Muscle of arm (tissue), 12 donors: ENCODE data around the gene NEK6. TPM values are rescaled to one million over a fixed set of nuclear protein-coding genes. Genes with fewer than 3 reads are reported as not detected.

Experiments used
- DNase-seq: peaks from one replicate; pipeline ENCODE4 v3.0.0-alpha.2; 2013
- polyA plus RNA-seq, 12 donors: library from polyadenylated mRNA; unstranded; fragments of 120-200 nt; gene quantifications; one replicate each; pipeline ENCODE4 v1.2.1, GENCODE V29; 2013; ENCODE audit not compliant: insufficient read length in 12 of 12

Gene NEK6
- polyA plus RNA-seq, 12 donors: 29.2 to 47.2 (median 37.5) TPM; not detected in 1

DNA sequence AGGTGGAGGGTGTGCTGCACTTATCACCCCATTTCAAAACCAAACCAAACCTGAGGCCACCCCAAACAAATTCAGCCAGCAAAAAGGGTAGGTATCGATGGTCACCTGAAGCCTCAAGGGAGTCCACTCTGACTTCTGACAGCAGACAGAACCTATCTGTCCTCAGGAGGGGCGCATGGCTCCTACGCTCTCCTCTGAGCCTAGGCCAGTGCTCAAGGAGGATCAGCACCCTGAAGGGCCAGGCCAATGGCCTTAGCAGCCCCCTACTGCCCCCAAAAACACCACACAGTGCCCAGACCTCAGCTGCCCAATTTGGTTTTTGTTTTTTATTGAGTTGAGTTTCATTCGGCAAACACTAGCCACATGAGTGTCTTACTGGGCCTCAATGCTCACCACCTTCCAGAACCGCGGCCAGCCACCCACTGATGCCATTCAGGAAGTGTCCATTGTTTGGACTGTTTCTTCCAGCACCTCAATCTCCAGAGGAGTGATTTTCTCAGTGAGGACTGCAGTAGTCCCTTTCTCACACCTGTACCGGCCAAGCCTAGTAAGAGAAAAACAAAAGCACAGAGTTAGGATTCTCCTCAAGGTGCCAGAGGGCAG, 95.5 kb downstream of the NEK6 start:
- DNase-seq: no peak

DNA sequence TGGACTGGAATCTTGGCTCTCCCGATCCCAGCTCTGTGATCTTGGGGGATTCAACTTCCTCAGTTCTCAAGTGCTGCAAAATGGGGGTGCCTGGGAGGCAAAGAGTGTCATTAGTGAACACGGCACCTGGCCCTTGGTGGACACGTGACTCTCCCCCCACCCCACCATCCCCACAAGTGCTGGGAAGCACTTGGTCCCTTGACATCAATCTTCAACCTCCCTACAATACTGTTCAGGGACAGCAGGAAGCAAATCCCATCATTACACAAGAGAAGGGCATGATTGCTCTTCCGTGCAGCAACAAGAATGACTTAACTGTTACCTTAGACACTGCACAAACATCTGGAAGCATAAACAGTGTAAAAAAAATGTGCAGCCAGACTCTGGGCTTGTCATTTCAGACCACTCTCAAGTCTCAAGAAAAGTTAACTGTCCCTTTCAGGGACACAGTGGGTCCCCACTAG, 96.1 kb downstream of the NEK6 start:
- DNase-seq: no peak

DNA sequence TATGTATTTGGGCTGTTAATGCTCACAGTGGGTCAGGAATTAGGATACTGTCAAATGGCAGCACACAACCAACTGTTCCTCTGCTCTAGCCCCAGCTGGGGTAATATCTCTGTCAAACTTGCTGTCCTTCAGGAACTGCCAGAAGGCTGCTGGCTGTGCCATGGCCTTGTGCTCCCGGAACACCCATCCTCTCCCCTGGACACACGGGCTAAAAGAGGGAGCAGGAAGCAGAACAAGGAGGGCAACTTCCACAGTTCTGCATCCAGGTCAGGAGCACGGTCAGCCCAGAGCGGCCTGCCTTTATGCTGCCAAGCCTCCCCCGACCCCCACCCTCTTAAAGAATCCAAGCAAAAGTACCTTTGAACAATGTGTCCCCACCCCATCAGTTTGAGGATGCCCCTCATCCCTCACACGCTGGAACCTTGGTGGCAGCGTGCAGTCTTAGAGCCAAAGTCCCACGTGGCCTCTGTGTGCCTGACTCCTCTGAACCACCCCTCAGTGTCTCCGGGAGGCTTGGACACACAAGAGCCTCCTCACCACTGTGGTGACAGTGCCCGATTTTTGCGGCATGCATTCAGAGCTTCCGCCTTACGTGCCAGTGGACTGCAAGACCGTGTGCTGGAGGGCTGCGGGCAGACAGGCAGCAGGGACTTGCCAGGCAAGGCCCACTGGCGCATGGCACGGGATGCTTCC, 96.7 kb downstream of the NEK6 start:
- DNase-seq: no peak

DNA sequence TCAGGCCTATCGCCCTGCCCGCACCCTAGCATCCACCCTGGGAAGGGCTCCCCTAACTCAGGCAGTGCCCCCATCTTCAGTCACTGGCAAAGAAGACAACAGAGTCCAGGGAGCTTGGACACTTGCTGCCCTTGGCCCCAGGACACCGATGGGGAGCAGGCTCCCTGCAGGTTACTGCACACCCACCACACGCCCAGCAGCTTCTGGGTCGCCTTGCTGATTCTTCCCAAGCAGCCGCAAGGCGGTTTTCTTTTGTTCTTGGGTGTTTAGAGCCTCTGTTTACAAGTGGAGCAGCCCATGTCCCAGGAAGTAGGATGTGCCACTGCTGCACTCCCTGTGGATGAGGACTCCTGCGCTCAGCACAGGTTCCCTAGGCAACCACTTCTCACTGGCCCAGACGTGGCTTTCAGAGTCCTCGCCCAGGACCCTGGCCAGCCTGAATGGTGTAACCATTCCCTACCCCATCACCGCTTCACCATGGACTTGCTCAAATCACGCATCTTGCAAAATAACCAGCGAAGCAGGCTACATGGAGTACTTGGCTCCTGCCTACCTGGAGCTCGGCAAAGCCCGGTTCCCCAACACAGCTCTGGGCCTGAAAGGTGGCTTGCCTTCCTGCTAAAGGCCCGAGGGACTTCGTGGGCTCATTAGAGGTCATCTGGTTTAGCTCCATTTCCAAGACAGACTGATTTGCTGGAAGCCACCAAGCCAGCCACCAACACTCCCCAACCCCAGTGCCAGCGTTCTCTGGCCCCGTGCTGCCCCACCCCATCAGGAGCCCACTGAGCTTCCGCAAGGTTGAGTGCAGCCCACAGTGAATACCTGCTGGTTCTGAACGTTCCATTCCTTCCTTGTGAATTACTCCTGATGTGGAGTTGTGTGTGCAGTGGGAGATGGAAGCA, 97.5 kb downstream of the NEK6 start:
- no peak for DNase-seq

DNA sequence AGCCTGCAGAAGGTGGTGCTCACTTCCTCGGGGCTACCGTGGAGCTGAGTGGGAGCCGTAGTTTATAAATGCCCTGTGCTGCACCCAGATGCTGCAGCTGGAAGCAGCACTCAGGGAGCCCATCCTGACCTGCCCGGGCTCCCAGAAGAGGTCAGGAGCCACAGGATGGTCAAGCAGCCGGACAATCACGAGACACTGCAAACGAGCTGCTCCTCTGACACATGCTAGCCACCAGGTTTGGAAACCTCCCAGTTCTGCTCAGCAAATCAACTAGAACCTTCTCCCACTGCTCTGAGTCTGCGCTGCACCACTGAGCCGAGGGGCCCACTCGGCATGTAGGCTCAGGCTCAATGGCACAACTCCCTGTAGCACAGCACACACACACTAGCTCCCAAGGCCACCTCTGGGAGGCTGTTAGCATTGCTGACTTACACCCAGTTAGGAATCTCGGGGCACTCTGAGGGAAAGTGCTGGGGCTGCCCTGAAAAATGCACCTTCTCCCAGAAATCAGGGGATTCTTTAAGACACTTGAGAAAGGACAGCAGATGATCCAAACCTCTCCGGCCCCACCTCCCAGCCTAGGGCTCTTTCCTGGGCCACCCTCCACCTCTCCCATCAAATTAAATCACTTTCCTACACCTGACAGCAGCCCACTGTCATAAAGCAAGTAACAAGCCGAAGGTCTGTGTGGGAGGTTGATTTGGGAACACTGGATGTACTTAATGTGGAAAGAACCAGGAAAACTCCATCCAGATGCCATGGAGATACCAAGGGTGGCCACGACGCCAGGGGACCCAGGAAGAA, 98.4 kb downstream of the NEK6 start:
- DNase-seq: no peak

DNA sequence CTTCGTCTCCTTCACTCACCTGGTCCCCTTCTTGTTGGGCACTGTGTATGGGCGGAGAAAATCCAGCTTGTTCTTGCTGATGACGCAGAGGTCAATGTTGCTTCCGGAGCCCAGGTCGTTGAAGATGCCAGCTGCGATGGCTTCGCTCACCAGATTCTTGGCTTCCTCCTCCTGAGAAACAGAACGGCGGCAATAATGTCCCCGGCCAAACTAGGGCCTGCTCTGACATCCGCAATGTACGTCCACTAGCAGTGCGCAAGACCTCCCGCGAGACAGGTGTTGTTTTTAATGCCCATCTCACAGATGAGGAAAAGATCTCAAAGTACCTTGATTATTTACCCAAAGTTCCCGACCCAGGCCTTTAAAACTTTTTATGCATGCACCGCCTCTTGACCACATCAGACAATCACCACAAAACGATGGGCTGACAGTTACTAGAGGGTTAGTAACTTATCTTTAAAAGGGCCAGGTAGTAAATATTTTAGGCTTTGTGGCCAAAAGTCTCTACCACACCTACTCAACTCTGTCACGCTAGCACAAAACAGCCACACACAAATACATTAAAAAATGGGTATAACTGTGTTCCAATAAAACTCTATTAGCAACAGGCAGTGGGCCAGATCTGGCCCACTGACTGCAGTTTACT, 99.1 kb downstream of the NEK6 start:
- DNase-seq: no peak

DNA sequence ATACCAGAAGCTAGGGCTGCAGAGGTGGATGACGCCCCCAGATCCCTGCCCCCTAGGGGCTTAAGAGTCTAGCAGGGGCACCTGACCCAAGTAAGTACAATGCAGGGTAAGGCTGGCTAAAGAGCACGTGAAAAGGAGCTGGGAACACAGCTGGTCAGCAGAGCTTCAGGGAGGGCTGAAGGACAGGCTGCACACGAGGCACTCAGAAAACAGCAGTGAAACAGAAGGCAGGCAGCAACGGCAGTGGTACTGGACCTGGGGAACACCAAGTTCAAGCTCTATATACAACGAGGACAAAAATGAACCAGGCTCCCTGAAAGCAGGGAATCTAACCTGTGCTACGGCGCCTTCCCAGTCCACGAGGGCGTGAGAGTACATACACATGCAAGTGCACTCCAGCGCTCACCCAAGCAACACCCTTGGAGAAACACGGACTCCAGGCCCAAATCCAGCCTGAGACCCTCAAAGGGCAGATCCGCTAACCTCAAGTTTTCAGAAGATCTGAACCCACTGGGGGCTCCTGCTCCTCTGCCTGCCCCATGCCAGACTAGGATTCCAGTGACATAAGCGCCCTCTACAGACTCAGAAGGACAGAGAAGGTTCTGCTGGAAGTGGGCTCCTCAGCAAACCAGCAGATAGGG, 100.1 kb downstream of the NEK6 start:
- DNase-seq: no peak

DNA sequence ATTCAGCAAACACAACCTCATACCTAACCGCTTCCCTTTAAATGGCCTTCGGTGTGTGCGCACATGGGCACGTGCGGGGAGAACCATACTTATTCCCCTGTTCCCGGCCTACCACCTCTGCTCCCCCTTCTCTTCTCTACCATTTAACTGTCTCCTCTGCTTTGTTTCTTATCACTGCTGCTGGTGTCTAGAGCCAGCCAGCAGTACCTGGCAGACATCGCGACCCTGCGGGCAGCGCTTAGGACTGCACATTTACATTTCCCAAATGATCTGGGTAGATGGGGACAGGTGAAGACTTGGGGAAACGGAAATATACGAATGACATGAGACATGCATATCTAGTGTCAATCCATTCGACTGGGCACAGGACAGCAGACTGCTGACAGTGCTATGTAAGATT, 100.9 kb downstream of the NEK6 start:
- no peak for DNase-seq

DNA sequence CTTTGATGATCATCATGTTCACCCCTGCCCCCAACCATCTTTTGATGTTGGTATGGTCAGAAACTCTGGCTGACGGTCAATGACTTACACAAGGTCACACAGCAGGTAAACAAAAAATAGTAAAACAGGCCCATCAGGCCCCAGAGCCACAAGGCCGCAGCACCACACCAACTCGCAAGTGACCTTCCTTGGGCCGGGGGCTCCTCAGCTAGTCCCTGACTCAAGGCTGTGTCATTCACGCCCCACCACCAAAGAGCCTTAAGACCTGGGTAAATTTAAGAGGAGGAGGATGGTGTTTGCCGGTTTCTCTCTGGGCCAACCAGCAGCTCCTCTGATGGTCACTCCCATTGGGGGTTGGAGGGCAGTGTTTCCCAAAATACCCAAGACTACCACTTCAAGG, 101.7 kb downstream of the NEK6 start:
- DNase-seq: no peak

DNA sequence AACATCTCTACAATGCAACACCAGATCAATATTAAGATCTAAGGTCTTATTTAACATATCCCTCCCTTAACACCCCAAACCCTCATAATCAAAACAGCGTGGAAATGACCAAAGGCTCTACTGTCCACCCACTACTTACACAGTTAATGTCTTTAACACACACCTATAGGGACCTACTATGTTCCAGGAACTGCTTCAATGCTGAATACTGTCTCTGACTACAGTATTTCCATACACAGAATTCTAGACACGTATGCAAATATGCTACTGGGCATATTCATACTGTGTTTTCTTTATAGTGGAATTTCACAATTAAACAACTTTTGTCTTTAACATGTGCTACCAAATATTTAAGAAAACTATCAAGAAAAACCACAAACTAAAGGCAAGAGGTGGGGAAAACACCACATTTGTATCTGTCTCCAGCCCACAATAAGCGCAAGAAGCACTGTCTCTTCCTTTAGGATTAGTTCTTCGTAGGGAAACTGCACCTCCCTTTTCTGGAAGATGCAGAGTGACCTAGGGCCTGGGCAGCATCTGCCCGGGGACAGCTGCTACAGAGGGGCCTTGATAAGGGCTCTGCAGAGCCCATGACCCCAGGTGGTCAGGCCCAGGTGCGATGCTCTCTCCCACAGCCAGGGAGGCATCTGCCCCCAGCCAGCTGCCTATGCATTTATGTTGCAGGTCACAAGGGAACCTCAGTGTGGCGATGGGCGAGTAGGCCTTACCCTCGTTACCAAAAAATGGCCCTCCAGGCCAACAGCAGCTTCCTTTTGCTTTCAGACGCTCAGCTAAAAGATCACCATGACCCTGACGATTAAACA, 102.3 kb downstream of the NEK6 start:
- no peak for DNase-seq

DNA sequence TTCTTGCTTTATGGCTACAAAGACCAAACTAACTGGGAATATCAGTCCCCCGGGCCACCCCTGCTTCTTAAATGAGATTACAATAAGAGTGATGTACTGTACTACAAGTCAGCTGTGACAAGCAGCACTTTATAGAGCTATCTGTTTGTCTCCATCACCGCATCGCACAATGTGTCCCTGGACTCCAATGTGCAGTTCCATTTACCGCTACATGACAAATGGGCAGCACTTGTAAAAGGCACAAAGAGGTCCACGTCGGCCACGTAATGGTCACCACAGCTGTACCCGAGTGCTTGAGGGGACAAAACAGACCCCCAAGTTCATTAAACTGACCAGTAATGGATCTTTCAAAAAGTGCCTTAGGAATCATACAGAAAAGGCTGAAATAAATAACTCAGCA, 103.4 kb downstream of the NEK6 start:
- no peak for DNase-seq

DNA sequence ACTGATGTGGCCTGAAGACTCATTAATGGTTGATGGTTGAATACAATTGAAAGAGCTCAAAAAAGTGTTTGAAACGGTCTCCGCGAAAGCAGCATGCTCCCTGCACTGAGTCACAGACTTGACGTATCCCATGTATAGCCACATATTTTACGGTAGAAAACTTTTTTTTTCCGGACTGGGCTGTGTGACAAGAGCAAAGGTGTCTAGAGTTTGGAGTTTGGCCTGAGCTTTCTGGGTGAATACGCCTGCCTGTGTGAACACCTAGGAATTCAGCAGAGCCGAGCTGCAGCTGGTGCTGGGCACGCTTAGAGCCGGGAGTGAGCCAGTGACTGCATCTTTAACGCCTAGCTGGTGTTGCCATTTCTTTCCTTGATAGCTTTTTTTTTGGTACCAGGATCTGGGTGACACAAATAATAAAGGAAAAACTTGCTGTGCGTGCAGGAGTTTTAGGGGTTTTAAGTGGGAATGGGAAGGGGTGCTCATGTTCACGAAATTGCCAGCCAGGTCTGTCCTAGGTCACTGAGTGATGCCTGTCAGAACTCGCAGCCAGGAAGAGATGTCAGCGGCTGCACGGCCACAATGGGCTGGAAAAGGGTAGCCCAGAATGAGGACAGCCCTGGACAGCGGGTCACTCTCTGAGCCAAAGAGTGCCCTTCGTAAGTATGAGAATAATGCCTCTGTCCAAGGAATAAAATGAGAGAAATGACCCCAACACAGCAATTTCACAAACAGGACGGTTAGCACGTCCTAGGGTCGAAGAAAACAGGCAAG, 105.8 kb downstream of the NEK6 start:
- DNase-seq: no peak

DNA sequence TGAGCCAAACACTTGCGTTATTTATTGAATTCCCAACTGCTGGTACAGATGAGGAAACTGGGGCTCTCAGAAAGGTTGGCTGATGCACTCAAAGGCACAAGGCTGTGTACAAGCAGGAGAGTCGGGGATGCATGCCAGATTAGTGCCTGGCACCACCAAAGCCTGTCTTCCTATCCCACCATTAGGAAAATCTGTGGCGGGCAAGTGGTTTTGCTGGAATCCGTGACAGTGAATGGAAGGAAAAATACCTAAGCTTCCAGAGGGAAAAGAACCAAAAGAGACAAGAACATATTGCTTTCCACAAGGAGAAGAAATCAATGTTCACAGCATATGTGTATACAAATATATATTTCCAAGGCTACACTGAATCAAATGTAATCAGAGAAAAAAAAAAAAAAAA, 106.4 kb downstream of the NEK6 start:
- DNase-seq: no peak

DNA sequence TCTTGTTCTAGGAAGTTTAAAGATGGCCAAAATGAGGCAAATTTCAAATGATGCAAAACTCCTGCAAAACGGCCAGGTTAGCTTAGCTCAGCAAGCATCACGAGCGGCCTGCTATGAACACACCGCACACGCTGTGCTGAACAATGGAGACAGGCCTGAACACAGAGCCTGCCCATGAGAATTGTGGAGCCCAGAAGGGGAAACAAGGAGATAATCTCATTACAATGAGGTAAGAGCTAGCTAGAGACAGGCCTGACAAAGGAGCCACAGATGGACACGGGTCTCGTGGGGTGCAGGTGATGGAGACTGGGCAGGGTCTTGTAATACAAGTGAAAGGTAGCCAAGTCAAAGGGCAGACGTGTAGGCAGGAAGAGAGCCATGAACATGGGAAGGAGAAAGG, 107.3 kb downstream of the NEK6 start:
- no peak for DNase-seq

DNA sequence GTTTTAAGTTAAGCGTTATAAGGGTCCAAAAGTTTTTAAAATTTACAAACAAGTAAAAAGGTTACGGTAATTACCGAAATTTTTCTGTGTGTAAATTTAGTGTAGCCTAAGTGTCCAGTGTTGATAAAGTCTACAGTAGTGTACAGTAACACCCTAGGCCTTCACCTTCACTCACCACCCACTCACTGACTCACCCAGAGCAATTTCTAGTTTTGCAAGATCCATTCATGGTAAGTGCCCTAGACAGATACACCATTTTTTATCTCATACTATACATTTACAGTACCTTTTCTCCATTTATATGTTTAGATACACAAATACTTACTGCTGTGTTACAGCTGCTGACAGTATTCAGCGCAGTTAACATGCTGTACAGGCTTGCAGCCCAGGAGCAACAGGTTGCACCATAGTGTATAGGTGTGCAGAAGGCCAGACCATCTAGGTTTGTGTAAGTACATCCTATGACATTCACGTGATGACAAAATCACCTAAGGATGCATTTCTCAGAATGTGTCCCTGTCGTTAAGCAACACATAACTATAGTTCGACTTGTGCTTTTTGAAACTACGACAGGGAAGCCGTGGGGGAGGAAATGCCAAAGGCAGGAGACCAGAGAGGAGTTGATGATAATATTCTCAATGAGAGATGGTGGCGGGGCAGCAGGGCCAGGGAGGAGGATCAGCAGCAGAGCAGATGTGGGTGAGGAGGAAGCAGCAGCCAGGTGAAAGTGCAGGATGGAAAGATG, 108.9 kb downstream of the NEK6 start:
- DNase-seq: no peak

DNA sequence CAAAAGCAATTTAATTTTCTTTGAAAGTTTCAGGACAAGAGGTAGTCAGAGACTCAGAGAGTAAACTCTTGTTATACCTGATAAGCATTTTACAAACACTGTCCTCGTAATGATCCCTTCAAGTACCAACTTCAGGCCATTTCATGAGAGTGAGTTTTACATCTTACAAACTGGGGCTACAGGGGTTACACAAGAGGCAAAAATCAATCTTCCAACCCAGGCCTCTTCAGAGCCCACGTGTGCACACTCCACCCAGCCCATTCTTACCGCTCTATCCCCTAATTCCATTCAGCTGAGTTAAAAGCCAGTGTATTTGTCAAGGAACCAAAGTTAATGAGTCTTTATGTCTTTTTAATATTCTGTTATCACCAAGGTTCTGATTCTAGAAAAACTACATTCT, 110.9 kb downstream of the NEK6 start:
- DNase-seq: no peak

DNA sequence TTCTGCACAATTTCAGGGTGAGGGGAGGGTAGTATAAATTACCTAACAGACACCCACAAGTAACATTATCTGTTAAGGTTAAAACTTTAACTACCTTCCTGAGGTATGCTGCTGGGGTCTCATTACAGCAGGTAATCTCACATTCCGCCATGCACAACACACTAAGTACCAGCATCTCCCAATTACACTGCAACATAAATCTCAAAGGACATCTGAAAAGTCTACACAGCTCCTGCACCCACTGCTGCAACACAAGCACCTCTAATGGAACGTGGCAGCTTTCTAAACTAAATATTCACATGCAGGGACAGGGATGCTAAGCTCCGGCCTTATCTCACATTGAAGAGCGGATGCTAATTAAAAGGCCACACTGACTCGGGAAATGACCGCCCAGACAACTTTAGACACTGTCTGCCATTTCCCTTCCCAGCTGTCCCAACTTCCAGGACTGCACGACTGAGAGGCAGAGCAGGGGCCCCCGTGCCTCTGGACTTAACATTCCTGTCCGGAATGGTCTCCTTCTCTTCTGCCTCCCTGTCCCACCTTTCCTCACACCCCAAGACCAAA, 111.6 kb downstream of the NEK6 start:
- no peak for DNase-seq
